ENCODE data around the gene SMURF2.
"Not testable (repeated sequence)": the region's sequence is repeated elsewhere in the genome, so short reads cannot be mapped to it uniquely, and the experiment has no call there.

SMURF2 gene

DNA sequence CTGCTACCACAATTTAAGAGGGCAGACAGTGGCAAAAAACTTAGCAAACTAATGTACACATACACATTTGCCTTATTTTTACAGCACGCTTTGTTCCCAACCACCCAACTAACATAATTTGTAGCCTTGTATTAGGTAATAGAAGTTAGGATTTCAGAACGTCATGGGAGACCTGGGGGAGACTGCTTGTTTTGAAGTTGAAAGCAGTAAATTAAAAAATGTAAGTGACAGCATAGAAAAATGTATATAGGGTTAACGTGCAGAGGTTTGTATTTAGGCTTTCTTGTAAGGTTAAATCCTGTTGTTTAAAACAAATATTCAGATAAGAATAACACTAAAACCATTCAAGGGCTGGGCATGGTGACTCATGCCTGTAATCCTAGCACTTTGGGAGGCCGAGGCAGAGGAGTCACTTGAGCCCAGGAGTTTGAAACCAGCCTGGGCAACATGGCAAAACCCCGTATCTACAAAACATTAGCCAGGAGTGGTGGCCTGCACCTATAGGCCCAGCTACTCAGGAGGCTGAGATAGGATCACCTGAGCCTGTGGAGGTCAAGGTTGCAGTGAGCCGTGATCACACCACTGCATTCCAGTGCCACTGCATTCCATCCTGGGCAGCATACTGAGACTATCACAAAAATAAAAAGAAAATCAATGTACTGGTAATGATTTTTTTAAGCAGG is 2.3 kb upstream of the SMURF2 start:
- not testable (repeated sequence) for DNase-seq

DNA sequence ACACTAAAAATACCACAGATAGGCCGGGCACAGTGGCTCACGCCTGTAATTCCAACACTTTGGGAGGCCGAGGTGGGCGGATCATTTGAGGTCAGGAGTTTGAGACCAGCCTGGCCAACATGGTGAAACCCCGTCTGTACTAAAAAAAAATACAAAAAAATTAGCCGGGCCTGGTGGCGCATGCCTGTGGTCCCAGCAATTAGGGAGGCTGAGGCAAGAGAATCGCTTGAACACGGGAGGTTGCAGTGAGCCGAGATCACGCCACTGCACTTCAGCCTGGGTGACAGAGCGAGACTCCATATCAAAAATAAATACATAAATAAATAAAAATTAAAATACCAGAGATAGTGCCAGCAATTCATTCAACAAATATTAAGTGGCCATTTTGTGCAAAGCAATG is 1.7 kb upstream of the SMURF2 start:
- DNase-seq = not testable (repeated sequence)

DNA sequence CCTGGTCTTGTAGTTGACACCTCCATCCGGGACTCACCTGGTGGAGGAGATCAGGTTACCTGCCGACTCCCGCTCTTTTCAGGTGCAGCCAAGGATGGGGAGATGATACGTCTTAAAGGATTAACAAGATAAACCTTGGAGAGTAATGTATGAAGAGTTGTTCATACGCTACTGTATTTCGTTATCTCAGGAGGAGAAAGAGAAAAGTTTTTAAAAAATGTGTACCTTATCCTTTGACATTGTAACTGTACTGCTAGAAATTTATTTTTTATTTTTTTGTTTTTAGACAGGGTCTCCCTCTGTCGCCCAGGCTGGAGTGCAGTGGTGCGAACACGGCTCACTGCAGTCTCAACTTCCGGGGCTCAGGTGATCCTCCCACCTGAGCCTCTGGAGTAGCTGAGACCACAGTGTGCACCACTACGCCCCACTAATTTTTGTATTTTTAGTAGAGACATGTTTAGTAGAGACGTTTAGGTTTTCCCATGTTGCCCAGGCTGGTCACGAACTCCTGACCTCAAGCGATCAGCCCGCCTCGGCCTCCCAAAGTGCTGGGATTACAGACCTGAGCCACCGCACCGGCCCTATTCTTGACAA is 764 bp upstream of the SMURF2 start:
- no peak for DNase-seq

DNA sequence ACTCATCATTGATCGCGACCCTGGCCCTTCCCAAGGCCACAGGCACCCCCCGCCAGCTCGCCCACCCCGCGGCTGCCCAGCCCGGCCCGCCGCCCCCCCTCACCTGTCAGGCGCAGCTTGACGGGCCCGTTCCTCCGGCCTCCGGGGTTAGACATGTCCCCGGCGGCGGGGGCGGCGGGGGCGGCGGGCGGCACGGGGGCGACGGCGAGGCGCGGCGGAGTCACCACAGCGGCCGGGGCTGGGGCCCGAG is 456 bp downstream of the SMURF2 start:
- no peak for DNase-seq

DNA sequence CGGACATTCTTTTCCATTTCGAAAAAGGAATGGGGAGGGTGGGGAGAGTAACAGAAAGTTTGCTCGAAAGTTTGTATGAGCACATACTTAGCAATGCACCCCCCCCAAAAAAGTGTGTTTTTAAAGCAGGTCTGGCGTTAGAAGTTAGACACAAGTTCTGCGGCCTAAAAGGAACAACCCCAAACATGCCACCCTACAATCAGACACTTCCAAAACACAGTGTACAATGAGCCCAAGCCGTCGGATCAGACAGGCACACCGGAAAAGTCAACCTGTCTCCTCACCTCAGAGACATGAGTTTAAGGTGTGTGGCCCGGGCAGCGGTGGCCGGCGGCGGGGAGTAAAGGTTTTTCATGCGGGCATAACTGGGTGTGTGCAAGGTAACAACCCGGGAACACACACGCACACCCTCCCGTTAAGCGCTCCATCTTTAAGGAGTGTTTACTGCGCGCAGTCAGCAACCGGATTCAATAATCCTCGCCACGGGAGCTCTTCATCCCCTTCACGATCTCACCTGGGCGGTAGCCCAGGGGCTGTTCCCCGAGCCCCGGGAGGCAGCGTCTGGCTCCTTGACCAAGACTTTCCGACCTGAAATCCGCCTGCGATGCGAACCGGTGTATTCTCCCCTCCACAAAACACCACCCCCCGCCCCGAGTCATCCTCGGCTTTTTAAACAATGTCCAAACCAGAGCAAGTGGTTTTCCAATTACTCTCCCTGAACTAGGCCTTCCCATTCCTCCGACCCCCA is 955 bp downstream of the SMURF2 start:
- DNase-seq = not testable (repeated sequence)

DNA sequence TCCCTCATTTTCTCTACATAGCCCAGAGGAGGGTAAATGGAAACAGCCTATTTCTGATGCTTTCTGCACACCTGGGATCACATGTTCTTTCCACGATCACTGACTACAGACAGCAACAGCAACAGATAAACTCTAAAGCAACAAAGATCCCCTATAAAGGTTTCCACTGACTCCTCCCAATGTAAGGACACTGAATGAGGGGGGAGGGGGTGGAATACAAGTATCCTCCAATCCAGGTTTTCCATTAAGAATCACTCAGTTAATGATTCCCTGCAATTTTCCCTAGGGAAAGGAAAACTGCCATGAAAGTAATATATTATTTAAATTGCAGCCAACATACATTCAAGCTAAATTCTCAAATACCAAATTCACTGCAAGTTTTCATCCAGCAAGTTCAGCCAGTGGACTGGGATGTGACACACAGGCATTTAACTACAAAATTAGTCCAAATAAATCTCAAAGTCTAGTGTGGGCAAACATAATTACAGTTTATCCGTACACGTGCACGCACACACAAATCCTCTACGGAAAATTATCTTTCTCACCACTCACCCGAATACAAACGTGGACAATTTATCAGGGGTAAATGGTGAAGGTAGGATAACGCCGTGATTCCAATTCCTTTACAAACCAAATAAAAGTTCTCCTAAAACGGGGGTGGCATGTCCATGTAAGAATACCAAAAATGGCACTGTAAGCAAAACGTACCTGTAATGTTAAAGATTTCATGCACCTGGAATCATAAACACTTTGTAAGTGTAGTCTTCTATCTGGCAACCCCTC is 1.7 kb downstream of the SMURF2 start:
- DNase-seq = not testable (repeated sequence)

DNA sequence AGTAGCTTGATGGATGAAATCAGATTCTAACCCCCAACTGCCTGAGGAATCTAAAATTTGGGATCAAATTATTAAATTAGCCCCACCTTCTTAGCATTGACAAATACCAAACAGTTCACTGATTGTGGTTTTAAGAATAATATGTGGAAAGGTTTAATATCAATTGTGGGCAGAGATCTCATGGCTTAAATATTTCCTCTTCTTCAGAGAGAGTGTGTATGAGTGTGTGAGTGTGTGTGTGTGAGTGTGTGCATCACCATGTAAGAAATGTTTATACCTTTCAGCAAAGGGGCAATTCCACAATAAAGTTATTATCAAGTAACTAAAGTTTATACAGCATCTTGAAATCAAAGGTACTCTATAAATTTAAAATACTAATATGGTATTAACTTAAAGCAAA is 3.2 kb downstream of the SMURF2 start:
- DNase-seq = no peak

DNA sequence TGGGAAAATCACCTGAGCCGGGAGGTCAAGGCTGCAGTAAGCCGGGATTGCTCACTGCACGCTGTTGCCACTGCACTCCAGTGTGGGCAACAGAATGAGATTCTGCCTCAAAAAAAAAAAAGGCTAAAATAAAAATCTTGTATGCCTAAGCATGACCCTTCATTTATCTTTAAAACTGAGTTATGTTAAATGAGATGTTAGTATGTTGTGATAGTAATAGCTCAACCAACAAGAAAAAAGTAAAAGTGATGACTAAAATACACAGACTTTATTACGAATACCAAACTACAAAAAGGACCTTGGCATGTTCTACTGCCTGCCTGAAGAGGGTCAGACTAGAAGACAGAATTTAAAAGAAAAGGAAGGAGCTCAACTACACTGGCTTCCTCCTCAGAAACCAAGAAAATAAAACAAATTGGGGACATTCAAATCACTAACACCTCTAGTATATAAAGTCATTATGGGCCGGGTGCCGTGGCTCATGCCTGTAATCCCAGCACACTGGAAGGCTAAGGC is 4.4 kb downstream of the SMURF2 start:
- DNase-seq = no peak

DNA sequence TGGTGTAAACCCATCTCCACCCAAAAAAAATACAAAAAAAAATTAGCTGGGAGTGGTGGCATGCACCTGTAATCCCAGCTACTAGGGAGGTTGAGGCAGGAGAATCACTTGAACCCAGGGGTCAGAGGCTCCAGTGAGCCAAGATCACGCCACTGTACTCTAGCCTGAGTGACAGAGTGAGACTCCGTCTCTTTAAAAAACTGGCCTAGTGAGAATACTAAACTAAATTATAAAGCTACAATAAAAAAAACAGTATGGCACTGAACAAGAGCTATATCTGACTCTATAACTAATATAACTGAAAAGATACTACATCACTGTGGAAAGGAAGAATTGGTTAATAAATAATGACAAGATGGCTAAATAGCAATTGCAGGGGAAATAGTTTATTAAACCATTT is 6.4 kb downstream of the SMURF2 start:
- DNase-seq = no peak

DNA sequence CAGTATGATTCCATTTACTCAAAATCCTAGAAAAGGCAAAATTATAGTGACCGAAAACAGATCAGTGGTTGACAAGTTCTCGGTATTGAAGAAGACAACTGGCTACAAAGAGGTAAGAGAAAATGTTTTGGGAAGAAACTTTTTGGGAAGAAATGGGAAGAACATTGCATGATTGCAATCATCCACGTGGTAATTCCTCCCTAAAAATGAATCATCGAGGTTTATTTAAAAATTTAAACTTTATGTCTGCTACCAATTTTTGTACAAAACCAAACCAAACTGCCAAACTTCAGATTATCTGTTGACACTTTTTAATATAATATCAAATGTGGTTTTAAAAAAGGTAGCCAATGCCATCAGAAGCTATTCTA is 8.1 kb downstream of the SMURF2 start:
- no peak for DNase-seq

DNA sequence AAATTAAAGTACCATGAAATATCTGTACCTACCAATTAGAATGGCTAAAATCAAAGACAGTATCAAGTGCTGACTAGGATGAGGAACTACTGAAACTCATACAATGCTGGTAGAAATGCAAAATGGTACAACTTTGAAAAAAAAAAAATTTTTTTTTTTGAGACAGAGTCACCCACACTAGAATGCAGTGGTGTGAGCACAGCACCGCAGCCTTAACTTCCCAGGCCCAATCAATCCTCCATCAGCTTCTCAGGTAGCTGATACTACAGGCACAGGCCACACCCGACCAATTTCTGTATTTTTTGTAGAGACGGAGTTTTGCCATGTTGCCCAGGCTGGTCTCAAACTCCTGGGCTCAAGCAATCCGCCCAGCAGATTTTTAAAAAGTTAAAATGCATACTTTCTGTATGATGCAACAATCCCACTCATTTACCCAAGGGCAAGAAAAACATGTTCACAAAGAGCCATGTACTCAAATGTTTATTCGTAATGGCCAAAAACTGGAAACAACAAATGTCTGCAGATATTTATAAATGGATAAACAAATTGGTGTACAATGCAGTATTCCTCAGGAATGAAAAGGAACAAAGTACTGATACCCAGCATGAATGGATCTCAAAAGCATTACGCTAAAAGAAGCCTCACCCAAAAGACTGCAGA is 8.7 kb downstream of the SMURF2 start:
- no peak for DNase-seq

DNA sequence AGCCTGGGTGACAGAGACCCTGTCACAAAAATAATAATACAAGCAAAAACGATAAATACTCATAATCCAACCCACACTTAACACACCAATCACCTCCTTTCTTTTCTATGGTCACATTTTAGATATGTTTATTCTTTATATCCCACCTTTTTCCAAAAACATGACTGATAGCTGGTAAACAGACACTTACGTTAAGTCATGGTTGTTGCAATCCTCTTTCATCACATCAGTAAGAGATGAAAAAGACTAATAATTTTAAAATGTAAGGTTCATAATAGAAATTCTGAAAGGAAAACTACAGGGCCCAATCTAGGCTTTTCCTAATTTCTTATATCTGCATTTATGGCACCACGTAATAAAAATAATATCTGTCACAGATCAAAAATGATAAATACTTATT is 10.2 kb downstream of the SMURF2 start:
- DNase-seq = no peak

DNA sequence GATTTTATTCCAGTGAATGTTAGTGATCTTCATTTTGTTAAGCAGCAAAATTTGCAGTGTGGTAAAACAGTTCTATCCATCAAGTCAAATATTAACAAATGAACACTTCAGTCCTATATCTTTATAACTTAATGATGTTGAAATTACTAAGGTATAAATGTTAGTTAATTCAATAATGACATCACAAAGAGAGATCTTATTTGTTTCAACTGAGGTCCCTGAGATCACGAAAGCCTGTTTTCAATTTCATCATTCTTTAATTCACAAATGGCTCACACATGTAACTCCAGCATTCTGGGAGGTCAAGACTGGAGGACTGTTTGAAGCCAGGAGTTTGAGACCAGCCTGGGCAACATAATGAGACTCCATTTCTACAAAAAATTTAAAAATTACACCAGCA is 13.9 kb downstream of the SMURF2 start:
- no peak for DNase-seq

DNA sequence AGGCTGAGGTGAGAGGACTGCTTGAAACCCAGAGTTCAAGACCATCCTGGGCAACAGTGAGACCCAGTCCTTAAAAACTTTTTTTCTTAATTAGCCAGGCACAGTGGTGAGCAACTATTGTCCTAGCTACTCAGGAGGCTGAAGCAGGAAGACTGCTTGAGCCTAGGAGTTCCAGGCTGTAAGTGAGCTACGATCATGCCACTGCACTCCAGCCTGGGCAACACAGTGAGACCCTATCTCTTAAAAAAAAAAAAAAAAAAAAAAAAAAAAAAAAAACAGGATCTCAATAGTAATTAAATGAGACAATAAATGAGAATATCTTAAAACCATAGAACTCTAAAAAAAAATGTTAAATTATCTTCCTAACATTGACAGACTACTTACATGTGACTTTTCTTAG is 14.3 kb downstream of the SMURF2 start:
- no peak for DNase-seq

DNA sequence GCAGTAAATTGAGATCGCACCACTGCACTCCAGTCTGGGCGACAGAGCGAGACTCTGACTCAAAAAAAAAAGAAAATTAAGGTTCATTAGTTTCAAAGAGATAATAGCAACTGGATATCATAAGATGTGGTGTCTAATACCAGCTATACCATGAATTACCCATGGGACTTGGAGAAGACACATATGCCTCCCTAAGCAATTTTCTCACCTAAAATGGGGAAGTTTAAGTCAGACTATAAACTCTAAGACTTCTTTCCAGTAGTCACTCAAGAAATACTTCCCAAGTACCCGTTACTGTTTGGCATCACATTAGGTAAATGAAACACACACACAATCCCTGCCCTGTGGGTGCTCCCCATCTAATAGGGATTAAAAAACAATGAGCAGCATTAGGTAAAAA is 22.6 kb downstream of the SMURF2 start:
- DNase-seq = no peak

DNA sequence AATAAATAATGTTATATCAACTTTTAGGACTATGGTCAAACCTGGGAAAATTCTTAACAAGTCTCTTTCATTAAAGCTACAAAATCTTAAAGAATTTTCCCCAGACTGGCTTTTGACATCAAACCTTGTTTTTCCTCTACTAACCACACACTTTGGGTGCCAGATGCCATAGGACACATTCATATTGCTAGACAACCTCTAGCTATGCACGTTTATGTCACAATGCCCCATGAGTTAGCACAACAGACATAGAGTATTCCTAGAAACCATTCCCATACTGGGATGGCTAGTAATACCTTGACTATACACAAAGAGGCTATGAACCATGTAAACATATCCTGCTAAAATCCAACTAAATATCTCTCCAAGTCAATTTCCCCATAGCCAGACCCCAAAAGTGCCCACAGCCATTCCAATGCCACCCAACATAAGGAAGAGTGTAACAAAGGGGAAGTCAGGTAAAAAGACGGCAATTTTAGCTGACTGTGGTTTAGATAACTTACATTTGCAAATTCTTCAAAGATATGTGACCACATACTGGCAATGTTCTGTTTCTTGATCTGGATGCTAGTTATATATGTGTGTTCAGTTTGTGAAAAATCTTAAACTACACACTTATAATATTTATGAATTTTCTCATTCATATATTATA is 23.4 kb downstream of the SMURF2 start:
- DNase-seq = no peak

DNA sequence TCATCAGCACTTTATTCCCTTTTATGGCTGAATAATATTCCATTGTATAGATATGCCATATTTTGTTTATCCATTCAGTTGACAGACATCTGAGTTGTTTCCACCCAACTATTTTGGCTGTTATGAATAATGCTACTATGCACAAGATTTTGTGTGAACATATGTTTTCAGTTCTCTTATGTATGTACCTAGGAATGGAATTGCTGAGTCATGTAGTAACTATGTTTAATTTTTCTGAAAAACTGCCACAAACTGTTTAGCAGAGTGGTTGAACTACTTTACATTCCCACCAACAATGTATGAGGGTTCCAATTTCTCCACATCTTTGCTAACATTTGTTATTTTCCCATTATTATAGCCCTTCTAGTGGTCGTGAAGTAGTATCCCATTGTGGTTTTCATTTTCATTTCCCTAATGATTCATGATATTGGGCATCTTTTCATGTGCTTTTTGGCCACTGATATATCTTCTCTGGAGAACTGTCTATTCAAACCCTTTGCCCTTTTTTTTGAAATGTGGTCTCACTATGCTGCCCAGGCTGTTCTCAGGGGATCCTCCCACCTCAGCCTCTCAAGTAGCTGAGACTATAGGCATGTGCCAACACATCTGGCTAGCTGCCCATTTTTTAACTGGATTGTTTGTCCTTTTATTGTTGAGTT is 26.3 kb downstream of the SMURF2 start:
- no peak for DNase-seq

DNA sequence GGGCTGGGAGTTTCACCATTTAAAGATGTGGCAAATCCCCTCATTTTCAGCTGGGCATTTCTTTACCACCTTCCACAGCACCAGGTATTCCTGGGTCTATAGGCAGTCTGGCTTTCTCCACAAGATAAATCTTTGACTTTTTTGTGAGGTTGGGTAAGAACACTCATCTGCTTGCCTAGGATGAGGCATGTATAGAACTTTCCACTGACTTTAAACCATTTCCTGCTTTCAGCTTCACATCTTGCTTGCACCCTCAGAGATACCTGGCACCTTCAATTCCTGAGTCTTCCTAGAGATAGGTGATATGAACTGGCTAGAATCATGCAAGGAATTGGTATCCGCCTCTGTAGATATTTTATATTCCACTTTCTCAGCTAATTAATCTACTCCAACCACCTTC is 27.9 kb downstream of the SMURF2 start:
- DNase-seq = no peak

DNA sequence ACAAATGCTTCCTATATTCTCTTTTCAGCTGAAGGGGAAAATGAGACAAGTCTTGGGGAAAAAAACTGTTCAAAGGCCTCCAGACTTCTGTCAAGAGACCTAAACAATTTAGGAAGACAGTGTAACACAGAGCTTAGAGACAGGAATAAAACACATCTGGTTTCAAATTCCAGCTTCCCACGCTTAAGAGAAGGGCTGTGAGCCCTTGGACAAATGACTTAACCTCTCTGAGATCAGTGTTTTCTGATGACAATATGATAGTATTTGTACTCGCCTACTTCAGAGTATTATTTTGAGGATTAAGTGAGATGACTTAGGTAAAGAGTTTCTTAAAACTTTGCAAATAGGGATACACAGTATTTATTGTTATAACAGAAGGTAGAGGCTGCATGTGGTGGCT is 29.5 kb downstream of the SMURF2 start:
- no peak for DNase-seq

DNA sequence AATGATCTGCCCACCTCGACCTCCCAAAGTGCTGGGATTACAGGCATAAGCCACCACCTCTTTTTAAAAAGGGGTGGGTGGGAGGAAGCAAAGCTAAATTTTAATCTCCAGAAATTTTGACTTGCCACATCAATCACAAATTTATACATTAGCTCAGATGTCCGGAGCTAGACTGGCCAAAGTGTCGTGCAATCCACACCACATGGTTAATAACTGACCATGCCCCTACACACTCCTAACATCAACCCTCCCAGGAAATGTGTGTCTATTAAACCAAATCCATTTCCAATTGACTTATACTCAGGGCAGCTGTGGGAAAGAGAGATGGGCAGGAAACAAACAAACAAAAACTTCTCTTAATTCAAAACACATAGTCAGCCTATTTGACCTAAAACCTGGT is 29.9 kb downstream of the SMURF2 start:
- DNase-seq = no peak

DNA sequence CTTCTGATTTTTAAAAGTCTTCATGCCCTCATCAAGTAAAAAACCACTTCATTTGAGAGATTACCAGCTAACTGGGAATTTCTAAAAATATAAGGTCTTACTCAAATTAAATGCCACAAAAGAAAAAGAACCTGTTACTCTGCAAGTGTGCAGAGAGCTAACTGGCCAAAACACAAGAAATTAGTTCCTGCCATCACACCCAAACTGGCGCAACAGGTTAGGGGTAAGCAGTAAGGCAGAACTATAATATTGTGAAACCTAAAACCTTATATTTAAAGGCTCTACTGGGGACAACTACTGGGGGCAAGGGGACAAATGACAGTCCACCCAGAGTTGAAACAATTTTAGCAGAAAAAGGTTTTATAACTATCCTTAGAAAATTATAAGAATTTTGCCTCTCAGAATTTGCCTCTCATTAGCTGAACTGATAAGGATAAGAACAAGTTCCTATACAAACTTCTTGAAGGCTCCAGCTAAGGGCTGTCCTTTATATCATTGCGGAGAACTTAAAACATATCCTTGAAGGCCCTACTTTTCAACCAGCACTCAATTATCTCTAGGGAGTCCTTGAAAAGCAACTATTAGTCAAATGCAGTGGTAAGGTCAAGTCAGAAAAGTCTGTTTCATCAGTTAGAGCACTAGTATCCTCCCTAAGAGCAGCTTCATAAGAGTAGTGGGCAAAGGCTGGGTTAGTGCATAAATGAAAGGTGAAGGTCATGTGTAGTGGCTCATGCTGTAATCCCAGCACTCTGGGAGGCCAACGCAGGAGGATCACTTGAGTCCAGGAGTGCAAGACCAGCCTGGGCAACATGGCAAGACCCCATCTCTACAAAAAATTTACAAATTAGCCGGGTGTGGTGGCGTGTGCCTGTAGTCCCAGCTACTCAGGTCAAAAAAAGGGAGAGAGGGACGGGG is 31.5 kb downstream of the SMURF2 start:
- no peak for DNase-seq

All from NCI-H2081 treated with DMSO at 0.1 percent for 48 hours (cell line).